KMS-11 (cell line): Measurements from ENCODE around the gene SND1.

Experiments
- H2AFZ ChIP-seq: fragments of 200-600 bp; sonication (generic); 2 replicates; pipeline ENCODE4 v1.6.1; 2016; ENCODE audit warnings: antibody characterized with exemption, mixed run types, low read depth
- H3K27ac ChIP-seq: fragments of 200-600 bp; sonication (generic); 2 replicates; pipeline ENCODE4 v1.6.1; 2016; ENCODE audit warnings: mild to moderate bottlenecking, mixed run types
- H3K27me3 ChIP-seq: fragments of 200-600 bp; sonication (generic); 2 replicates; pipeline ENCODE4 v1.6.1; 2017; ENCODE audit warnings: mild to moderate bottlenecking, low read depth, mixed run types, moderate library complexity; ENCODE audit not compliant: insufficient read depth
- H3K36me3 ChIP-seq: fragments of 200-600 bp; sonication (generic); 2 replicates; pipeline ENCODE4 v1.6.1; 2017; ENCODE audit warnings: mild to moderate bottlenecking, mixed run types; ENCODE audit not compliant: insufficient read depth
- H3K4me1 ChIP-seq: fragments of 200-600 bp; sonication (generic); 2 replicates; pipeline ENCODE4 v1.6.1; 2016; ENCODE audit warnings: mild to moderate bottlenecking, low read depth, mixed run types; ENCODE audit not compliant: poor library complexity, severe bottlenecking
- H3K4me2 ChIP-seq: fragments of 200-600 bp; sonication (generic); 2 replicates; pipeline ENCODE4 v1.7.0; 2016; ENCODE audit warnings: mild to moderate bottlenecking, mixed run types
- H3K4me3 ChIP-seq: fragments of 200-600 bp; sonication (generic); IDR thresholded peaks from 2 replicates; pipeline ENCODE4 v1.6.1; 2017; ENCODE audit warnings: low read depth, low read length, mixed read lengths; ENCODE audit not compliant: insufficient read depth
- H3K79me2 ChIP-seq: fragments of 200-600 bp; sonication (generic); 2 replicates; pipeline ENCODE4 v1.6.1; 2016; ENCODE audit warnings: low read depth, mixed run types; ENCODE audit not compliant: insufficient read depth
- H3K9ac ChIP-seq: fragments of 200-600 bp; sonication (generic); 2 replicates; pipeline ENCODE4 v1.6.1; 2016; ENCODE audit warnings: mild to moderate bottlenecking, mixed run types
- H4K20me1 ChIP-seq: fragments of 200-600 bp; sonication (generic); 2 replicates; pipeline ENCODE4 v1.6.1; 2016; ENCODE audit warnings: mild to moderate bottlenecking, mixed run types; ENCODE audit not compliant: insufficient read depth
- CTCF ChIP-seq: fragments of 200-600 bp; sonication (generic); conservative IDR thresholded peaks from 2 replicates; pipeline ENCODE4 v1.6.1; 2017; ENCODE audit warnings: low read depth, mild to moderate bottlenecking, antibody characterized with exemption, low read length, moderate library complexity, mixed read lengths

Gene SND1

GRCh38 chr7:127702052-127702652, 50.2 kb downstream of the SND1 start:
- no peak for TF ChIP-seq CTCF
- Histone ChIP-seq H2AFZ (no peak overlapping the region), H3K36me3 (peaks cover 19% of the 10 kb centered on the region; the same call in 1 of the 2 replicates), H3K4me3 (no peak overlapping the region), H3K27me3 (no peaks in the 10 kb centered on the region), H3K27ac (no peak overlapping the region), H3K4me2 (no peak overlapping the region), H3K9ac (no peak overlapping the region), H4K20me1 (peaks cover 16% of the 10 kb centered on the region; the same call in 1 of the 2 replicates), H3K4me1 (no peaks in the 10 kb centered on the region), H3K79me2 (peaks cover 34% of the 10 kb centered on the region; the same call in 1 of the 2 replicates)

- Histone ChIP-seq H3K4me2 (no peak overlapping the region), H2AFZ (no peak overlapping the region), H3K27me3 (no peaks in the 10 kb centered on the region), H3K36me3 (peaks cover 16% of the 10 kb centered on the region; the same call in 1 of the 2 replicates), H3K9ac (no peak overlapping the region), H3K4me3 (no peak overlapping the region), H3K27ac (no peak overlapping the region), H3K4me1 (no peaks in the 10 kb centered on the region), H3K79me2 (peaks cover 28% of the 10 kb centered on the region; the same call in 1 of the 2 replicates), H4K20me1 (peaks cover 13% of the 10 kb centered on the region; the same call in 1 of the 2 replicates)
- no peak for TF ChIP-seq CTCF
Observed at GRCh38 chr7:127702938-127703337, 50.9 kb downstream of the SND1 start.

GRCh38 chr7:127704211-127704610, 52.2 kb downstream of the SND1 start:
- H3K4me2 ChIP-seq: no peak overlapping the region
- no peak overlapping the region for H3K27ac ChIP-seq
- H4K20me1 ChIP-seq: 0 out of 2 replicates have a peak, but pooled peaks cover 3% of the 10 kb centered on the region
- peaks cover 15% of the 10 kb centered on the region; the same call in 1 of the 2 replicates for H3K79me2 ChIP-seq
- H2AFZ ChIP-seq: no peak overlapping the region
- H3K9ac ChIP-seq: no peak overlapping the region
- no peaks in the 10 kb centered on the region for H3K27me3 ChIP-seq
- H3K36me3 ChIP-seq: peaks cover 4% of the 10 kb centered on the region; the same call in 1 of the 2 replicates
- no peak overlapping the region for H3K4me3 ChIP-seq
- H3K4me1 ChIP-seq: no peaks in the 10 kb centered on the region
- TF ChIP-seq CTCF: no peak

GRCh38 chr7:127705461-127705959, 53.5 kb downstream of the SND1 start:
- H3K27me3 ChIP-seq: no peaks in the 10 kb centered on the region
- H3K79me2 ChIP-seq: peaks cover 2% of the 10 kb centered on the region; the same call in 1 of the 2 replicates
- H3K27ac ChIP-seq: no peak overlapping the region
- no peak overlapping the region for H3K4me3 ChIP-seq
- H3K9ac ChIP-seq: no peak overlapping the region
- H4K20me1 ChIP-seq: no peaks in the 10 kb centered on the region
- no peak overlapping the region for H2AFZ ChIP-seq
- no peaks in the 10 kb centered on the region for H3K4me1 ChIP-seq
- H3K36me3 ChIP-seq: peaks cover 2% of the 10 kb centered on the region; the same call in 1 of the 2 replicates
- H3K4me2 ChIP-seq: no peak overlapping the region
- TF ChIP-seq CTCF: no peak
